Mucosa of rectum (tissue), 2 donors: ENCODE results near the gene ATAD2B.
"Not testable (repeated sequence)": the region's sequence is repeated elsewhere in the genome, so short reads cannot be mapped to it uniquely, and the experiment has no call there.

Experiments
- H3K27ac ChIP-seq, 2 donors: one replicate each; pipeline ENCODE4 v1.7.0; 2013; ENCODE audit warnings: inconsistent platforms in 2 of 2, low read depth in 2 of 2, low read length in 2 of 2
- H3K27me3 ChIP-seq, 2 donors: one replicate each; pipeline ENCODE4 v1.7.0; 2013; ENCODE audit warnings: low read length in 2 of 2; ENCODE audit not compliant: control insufficient read depth in 2 of 2, insufficient read depth in 2 of 2
- H3K36me3 ChIP-seq, 2 donors: one replicate each; pipeline ENCODE4 v1.7.0; 2013; ENCODE audit warnings: low read length in 2 of 2; ENCODE audit not compliant: control insufficient read depth in 2 of 2, insufficient read depth in 2 of 2
- H3K4me1 ChIP-seq, 2 donors: one replicate each; pipeline ENCODE4 v1.7.0; 2013; ENCODE audit warnings: low read length in 2 of 2, mild to moderate bottlenecking in 1 of 2; ENCODE audit not compliant: control insufficient read depth in 2 of 2, insufficient read depth in 2 of 2
- H3K4me3 ChIP-seq, 2 donors: one replicate each; pipeline ENCODE4 v1.7.0; 2013; ENCODE audit warnings: low read length in 2 of 2
- H3K9ac ChIP-seq, 2 donors: one replicate each; pipeline ENCODE4 v1.7.0; 2013; ENCODE audit warnings: low read length in 2 of 2, low read depth in 1 of 2, mild to moderate bottlenecking in 1 of 2
- H3K9me3 ChIP-seq, 2 donors: one replicate each; pipeline ENCODE4 v1.7.0; 2013; ENCODE audit warnings: low read length in 2 of 2; ENCODE audit not compliant: control insufficient read depth in 2 of 2
- donor health status: healthy.
- donor health status: Normal muscosa, but diverticular disease.

Gene ATAD2B

DNA sequence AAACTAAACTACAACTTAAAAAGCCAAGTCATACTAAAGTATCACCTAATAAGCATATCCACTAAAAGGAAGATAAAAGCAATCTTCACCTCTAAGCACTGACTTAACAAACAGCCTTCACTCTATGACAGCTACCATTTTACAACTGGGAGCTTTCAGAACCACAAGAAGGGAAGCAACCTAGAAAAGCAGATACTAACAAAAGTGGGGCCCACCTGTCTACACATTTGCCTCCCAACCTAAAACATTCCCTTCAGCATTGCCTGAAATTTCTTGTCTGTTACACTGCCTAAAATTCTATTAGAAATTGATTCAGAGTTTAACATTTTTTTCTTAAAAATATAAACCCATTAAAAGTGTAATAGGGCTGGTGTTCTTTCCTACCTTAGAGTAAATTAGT lies 172.0 kb downstream of the ATAD2B start:
- Histone ChIP-seq H3K4me3 (no peak overlapping the region), H3K27ac (no peak overlapping the region), H3K9ac (no peak overlapping the region), H3K27me3 (no peaks in the 10 kb centered on the region), H3K4me1 (no peaks in the 10 kb centered on the region), H3K36me3 (peaks cover 25 to 35% of the 10 kb centered on the region in 2 donors), H3K9me3 (no peaks in the 10 kb centered on the region)

- Histone ChIP-seq H3K27me3 (no peaks in the 10 kb centered on the region), H3K4me3 (no peak overlapping the region), H3K9me3 (no peaks in the 10 kb centered on the region), H3K9ac (no peak overlapping the region), H3K27ac (no peak overlapping the region), H3K36me3 (peaks cover 24 to 29% of the 10 kb centered on the region in 2 donors), H3K4me1 (no peaks in the 10 kb centered on the region)
These were observed 173.5 kb downstream of the ATAD2B start for GRCh38 chr2:23753291-23754010.

DNA sequence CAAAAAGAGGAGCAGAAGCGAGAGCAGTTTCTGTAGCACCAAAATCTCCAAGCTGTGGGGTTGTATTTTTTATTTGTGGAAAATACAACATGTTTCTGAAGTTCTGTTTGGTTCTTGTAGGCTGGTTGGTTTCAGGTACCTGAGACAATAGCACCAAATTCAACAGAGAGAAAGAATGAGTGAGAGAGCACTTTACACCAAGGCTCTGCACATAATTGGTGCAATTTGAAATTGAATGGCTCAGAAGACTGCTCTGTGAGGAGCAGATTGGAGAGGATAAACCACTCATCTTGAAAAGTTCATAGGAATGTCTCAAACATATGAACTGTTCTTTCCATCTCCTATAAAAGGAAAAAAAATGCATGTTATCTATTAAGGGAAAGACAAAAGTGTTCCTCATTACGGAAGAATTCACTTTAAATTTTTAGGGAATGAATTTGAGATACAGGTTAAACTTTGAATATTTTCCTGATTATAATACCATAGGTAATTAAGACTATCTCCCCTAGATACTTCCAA lies 175.1 kb downstream of the ATAD2B start:
- no peaks in the 10 kb centered on the region for H3K27me3 ChIP-seq
- H3K27ac ChIP-seq = no peak overlapping the region
- H3K4me1 ChIP-seq = no peaks in the 10 kb centered on the region
- H3K36me3 ChIP-seq = peaks cover 19 to 26% of the 10 kb centered on the region in 2 donors
- no peaks in the 10 kb centered on the region for H3K9me3 ChIP-seq
- no peak overlapping the region for H3K9ac ChIP-seq
- no peak overlapping the region for H3K4me3 ChIP-seq

- Histone ChIP-seq H3K4me3 (no peak overlapping the region), H3K9ac (no peak overlapping the region), H3K4me1 (no peaks in the 10 kb centered on the region), H3K9me3 (no peaks in the 10 kb centered on the region), H3K36me3 (peaks cover 3 to 5% of the 10 kb centered on the region in 2 donors), H3K27me3 (no peaks in the 10 kb centered on the region), H3K27ac (no peak overlapping the region)
These were observed 180.6 kb downstream of the ATAD2B start for GRCh38 chr2:23746141-23746863.

GRCh38 chr2:23745726-23746105 lies 181.2 kb downstream of the ATAD2B start:
- H3K9me3 ChIP-seq = no peaks in the 10 kb centered on the region
- H3K27ac ChIP-seq = no peak overlapping the region
- no peaks in the 10 kb centered on the region for H3K4me1 ChIP-seq
- peaks cover 3 to 5% of the 10 kb centered on the region in 2 donors for H3K36me3 ChIP-seq
- no peak overlapping the region for H3K9ac ChIP-seq
- no peaks in the 10 kb centered on the region for H3K27me3 ChIP-seq
- H3K4me3 ChIP-seq = no peak overlapping the region

GRCh38 chr2:23745068-23745725 lies 181.7 kb downstream of the ATAD2B start:
- Histone ChIP-seq H3K9ac (no peak overlapping the region), H3K9me3 (no peaks in the 10 kb centered on the region), H3K27ac (no peak overlapping the region), H3K4me3 (no peak overlapping the region), H3K4me1 (no peaks in the 10 kb centered on the region), H3K27me3 (no peaks in the 10 kb centered on the region), H3K36me3 (peaks cover 0 to under 1% of the 10 kb centered on the region in 2 donors)

- H3K36me3 ChIP-seq, H3K4me1 ChIP-seq, H3K4me3 ChIP-seq: not testable (repeated sequence)
These were observed 190.1 kb downstream of the ATAD2B start for GRCh38 chr2:23736783-23737182.

GRCh38 chr2:23734416-23734815 lies 192.5 kb downstream of the ATAD2B start:
- H3K27ac ChIP-seq = no peak overlapping the region
- no peaks in the 10 kb centered on the region for H3K27me3 ChIP-seq
- H3K4me1 ChIP-seq = no peaks in the 10 kb centered on the region
- H3K9ac ChIP-seq = no peak overlapping the region
- peaks cover 0 to 3% of the 10 kb centered on the region in 2 donors for H3K36me3 ChIP-seq
- H3K4me3 ChIP-seq = no peak overlapping the region
- no peaks in the 10 kb centered on the region for H3K9me3 ChIP-seq

More at GRCh38 chr2:23736783-23737182, 190.1 kb downstream of the ATAD2B start:
- not testable (repeated sequence) for H3K9ac ChIP-seq, H3K27ac ChIP-seq, H3K9me3 ChIP-seq, H3K27me3 ChIP-seq

DNA sequence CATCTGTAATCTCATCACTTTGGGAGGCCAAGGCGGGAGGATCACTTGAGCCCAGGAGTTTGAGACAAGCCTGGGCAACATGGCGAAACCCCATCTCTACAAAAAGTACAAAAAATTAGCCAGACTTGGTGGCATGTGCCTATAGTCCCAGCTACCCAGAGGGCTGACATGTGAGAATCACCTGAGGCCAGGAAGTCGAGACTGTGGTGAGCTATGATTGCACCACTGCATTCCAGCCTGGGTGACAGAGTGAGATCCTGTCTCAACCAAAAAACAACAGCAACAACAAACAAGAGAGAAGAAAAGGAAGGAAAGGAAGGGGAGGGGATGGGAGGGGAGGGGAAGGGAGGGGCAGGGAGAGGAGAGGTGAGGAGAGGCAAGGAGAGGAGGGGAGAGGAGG lies 203.9 kb downstream of the ATAD2B start:
- H3K9ac ChIP-seq, H3K27me3 ChIP-seq, H3K27ac ChIP-seq, H3K36me3 ChIP-seq, H3K4me1 ChIP-seq, H3K9me3 ChIP-seq, H3K4me3 ChIP-seq: not testable (repeated sequence)

- H3K9me3 ChIP-seq = no peaks in the 10 kb centered on the region
These were observed 204.7 kb downstream of the ATAD2B start for GRCh38 chr2:23722255-23722654.

More at GRCh38 chr2:23722255-23722654, 204.7 kb downstream of the ATAD2B start:
- peaks cover 3 to 10% of the 10 kb centered on the region in 2 donors for H3K36me3 ChIP-seq
- H3K4me3 ChIP-seq = no peak overlapping the region
- no peak overlapping the region for H3K27ac ChIP-seq
- H3K27me3 ChIP-seq = no peaks in the 10 kb centered on the region
- no peak overlapping the region for H3K9ac ChIP-seq
- H3K4me1 ChIP-seq = no peaks in the 10 kb centered on the region
